Erythroblast (primary cell): ENCODE measurements around the gene PHKA2.

ENCODE experiments used
- GATA1 ChIP-seq: IDR thresholded peaks from 2 replicates; pipeline ENCODE4 v1.6.1; 2011; ENCODE audit warnings: low read depth, mild to moderate bottlenecking, control low read depth, low read length, moderate library complexity
- POLR2A ChIP-seq: IDR thresholded peaks from 2 replicates; pipeline ENCODE4 v1.6.1; 2011; ENCODE audit warnings: mild to moderate bottlenecking, low read length

DNA sequence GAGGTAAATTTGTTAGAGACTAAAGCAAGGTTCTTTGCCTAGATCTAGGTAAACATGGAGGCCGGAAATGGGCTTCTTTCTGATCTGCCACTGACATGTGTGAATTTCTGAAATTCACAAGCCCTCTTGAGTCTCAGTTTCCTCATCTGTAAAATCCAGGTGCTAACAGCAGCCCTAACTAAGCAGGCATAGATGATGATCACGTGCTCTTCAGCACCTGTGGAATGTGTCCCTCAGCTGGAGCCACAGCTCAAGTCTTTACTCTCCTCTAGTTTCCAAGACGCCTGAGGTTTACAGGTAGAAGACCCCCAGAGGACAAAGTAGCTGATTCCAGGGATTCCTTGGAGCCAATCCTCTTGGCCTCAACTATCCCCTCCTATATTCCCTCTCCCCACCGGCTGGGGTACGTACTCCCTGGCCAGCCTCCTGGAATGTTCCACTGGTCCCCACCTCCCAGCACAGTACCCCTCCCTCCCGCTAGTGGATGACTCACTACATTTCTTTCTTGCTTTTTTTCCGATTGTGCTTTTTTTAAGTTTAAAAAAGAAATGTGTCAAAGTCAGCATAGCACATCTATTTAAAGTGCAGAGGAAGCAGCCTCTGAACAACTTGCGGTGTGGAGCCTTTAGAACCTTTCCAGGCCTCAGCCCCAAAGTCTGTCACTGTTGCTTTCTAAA, 98.4 kb downstream of the PHKA2 start:
- no peak for TF ChIP-seq POLR2A
- no peak for TF ChIP-seq GATA1
